WI38 (cell line): Measurements from ENCODE around the gene TESPA1.

Source experiments
- H3K4me3 ChIP-seq: 2 replicates; pipeline ENCODE4 v1.5.1; 2011; ENCODE audit warnings: low read depth, mild to moderate bottlenecking, control low read depth, low read length
- CTCF ChIP-seq: IDR thresholded peaks from 2 replicates; pipeline ENCODE4 v1.5.1; 2012; ENCODE audit warnings: low read depth, mild to moderate bottlenecking, control low read depth, low read length

The TESPA1 gene

GRCh38 chr12:54924972-54925707 is 59.4 kb downstream of the TESPA1 start:
- H3K4me3 ChIP-seq = no peak overlapping the region
- no peak for TF ChIP-seq CTCF

GRCh38 chr12:54917001-54917488 is 67.5 kb downstream of the TESPA1 start:
- H3K4me3 ChIP-seq = no peak overlapping the region
- no peak for TF ChIP-seq CTCF
